Superior temporal gyrus (tissue), 1 donor: ENCODE measurements around the gene VAMP3.

Experiments used
- DNase-seq: peaks from one replicate; pipeline ENCODE4 v3.0.0-alpha.2; 2016; ENCODE audit errors: extremely low spot score

The VAMP3 gene

GRCh38 chr1:7770997-7771822, at the start of gene VAMP3:
Gene VAMP3, plus strand, starts transcription at chr1:7771296. Its CDS starts 88 bp downstream, at chr1:7771384.
- DNase-seq = peak; percentile 71

- DNase-seq = peak; percentile 35
Measured at GRCh38 chr1:7721940-7722669, 49.0 kb upstream of the VAMP3 start.

GRCh38 chr1:7722670-7723012, 48.5 kb upstream of the VAMP3 start:
- DNase-seq = no peak

GRCh38 chr1:7726623-7727022, 44.5 kb upstream of the VAMP3 start:
- DNase-seq = no peak

GRCh38 chr1:7727809-7728471, 43.2 kb upstream of the VAMP3 start:
- DNase-seq = peak; percentile 58

- no peak for DNase-seq
Measured at GRCh38 chr1:7729761-7730160, 41.3 kb upstream of the VAMP3 start.

GRCh38 chr1:7732331-7732730, 38.8 kb upstream of the VAMP3 start:
- no peak for DNase-seq

- DNase-seq = no peak
Measured at GRCh38 chr1:7733276-7733675, 37.8 kb upstream of the VAMP3 start.

GRCh38 chr1:7738044-7738443, 33.1 kb upstream of the VAMP3 start:
- DNase-seq = no peak

GRCh38 chr1:7743346-7743745, 27.8 kb upstream of the VAMP3 start:
- no peak for DNase-seq

- DNase-seq = no peak
Measured at GRCh38 chr1:7744882-7745281, 26.2 kb upstream of the VAMP3 start.

- DNase-seq = no peak
Measured at GRCh38 chr1:7745783-7746182, 25.3 kb upstream of the VAMP3 start.

GRCh38 chr1:7747605-7748004, 23.5 kb upstream of the VAMP3 start:
- no peak for DNase-seq

GRCh38 chr1:7749126-7749525, 22.0 kb upstream of the VAMP3 start:
- no peak for DNase-seq

- no peak for DNase-seq
Measured at GRCh38 chr1:7751174-7751573, 19.9 kb upstream of the VAMP3 start.

- peak; percentile 96 for DNase-seq
Measured at GRCh38 chr1:7752512-7753417, 18.3 kb upstream of the VAMP3 start.

GRCh38 chr1:7753641-7754040, 17.5 kb upstream of the VAMP3 start:
- no peak for DNase-seq

- no peak for DNase-seq
Measured at GRCh38 chr1:7754234-7754633, 16.9 kb upstream of the VAMP3 start.

GRCh38 chr1:7755448-7755847, 15.6 kb upstream of the VAMP3 start:
- DNase-seq = no peak

GRCh38 chr1:7760245-7760644, 10.9 kb upstream of the VAMP3 start:
- DNase-seq = peak; percentile 62

GRCh38 chr1:7761103-7761502, 10.0 kb upstream of the VAMP3 start:
- DNase-seq = no peak

GRCh38 chr1:7767176-7767575, 3.9 kb upstream of the VAMP3 start:
- no peak for DNase-seq
